ENCODE measurements around the gene LLGL1. TPM values are rescaled to one million over a fixed set of nuclear protein-coding genes. Genes with fewer than 3 reads are reported as not detected.
A peak's percentile ranks its signal among the peaks of the same experiment; 100 is the strongest.

LLGL1 gene
- total RNA-seq, 1 donor from 2014 or later = 45.0 TPM

DNA sequence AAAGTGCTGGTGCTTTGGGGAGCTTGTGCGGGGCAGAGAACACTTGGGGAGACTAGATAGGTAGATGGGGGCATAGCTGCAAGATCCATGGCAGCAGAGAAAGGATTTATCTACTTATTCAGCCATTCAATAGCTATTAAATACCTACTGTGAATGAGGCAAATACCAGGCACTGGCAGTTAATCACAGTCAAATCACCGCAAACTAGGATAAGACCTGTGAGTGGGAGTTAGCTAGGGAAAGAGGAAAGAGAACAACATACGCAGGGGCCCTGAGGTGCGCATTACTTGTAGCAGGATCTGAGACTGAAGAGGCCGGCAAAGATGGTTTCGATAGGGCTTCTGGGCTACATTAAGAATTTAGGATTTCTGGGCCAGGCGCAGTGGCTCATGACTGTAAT lies 45.6 kb upstream of the LLGL1 start:
- Mint-ChIP-seq H3K4me1 (ENCODE audit: unreplicated experiment) (peaks cover 11% of the 10 kb centered on the region), H3K36me3 (ENCODE audit: unreplicated experiment) (peaks cover under 1% of the 10 kb centered on the region), H3K4me3 (ENCODE audit: unreplicated experiment) (no peak overlapping the region), H3K27ac (ENCODE audit: unreplicated experiment) (no peak overlapping the region), H3K27me3 (ENCODE audit: unreplicated experiment) (no peaks in the 10 kb centered on the region), H3K9me3 (ENCODE audit: unreplicated experiment) (no peaks in the 10 kb centered on the region)
- no peak for TF ChIP-seq CTCF (IDR thresholded peaks at IDR 0.05)
- DNase-seq (ENCODE audit: extremely low spot score, unreplicated experiment) = no peak

DNA sequence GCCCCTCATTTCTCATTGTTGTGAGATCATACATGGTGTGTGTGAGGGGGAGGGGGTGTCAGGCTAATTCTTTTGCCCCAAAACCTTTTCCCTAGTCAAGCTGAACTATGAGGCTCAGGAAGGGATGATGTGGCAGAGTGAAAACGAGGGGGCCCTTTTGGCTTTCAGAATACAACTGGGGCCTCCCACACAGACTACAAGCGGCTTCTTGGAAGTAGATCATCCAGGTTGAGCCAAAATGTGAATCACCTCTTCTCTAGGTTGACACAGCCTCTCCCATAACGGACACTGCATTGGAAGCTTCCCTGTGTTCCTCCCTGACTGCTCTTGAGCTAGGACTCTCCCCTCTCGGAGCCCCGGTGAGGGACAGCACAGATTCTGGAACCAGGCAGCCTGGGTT lies 44.1 kb upstream of the LLGL1 start:
- Mint-ChIP-seq H3K27me3 (ENCODE audit: unreplicated experiment) (no peaks in the 10 kb centered on the region), H3K36me3 (ENCODE audit: unreplicated experiment) (peaks cover 2% of the 10 kb centered on the region), H3K9me3 (ENCODE audit: unreplicated experiment) (no peaks in the 10 kb centered on the region), H3K27ac (ENCODE audit: unreplicated experiment) (no peak overlapping the region), H3K4me1 (ENCODE audit: unreplicated experiment) (peaks cover 26% of the 10 kb centered on the region), H3K4me3 (ENCODE audit: unreplicated experiment) (no peak overlapping the region)
- DNase-seq (ENCODE audit: extremely low spot score, unreplicated experiment) = no peak
- TF ChIP-seq CTCF (IDR thresholded peaks at IDR 0.05) = no peak

DNA sequence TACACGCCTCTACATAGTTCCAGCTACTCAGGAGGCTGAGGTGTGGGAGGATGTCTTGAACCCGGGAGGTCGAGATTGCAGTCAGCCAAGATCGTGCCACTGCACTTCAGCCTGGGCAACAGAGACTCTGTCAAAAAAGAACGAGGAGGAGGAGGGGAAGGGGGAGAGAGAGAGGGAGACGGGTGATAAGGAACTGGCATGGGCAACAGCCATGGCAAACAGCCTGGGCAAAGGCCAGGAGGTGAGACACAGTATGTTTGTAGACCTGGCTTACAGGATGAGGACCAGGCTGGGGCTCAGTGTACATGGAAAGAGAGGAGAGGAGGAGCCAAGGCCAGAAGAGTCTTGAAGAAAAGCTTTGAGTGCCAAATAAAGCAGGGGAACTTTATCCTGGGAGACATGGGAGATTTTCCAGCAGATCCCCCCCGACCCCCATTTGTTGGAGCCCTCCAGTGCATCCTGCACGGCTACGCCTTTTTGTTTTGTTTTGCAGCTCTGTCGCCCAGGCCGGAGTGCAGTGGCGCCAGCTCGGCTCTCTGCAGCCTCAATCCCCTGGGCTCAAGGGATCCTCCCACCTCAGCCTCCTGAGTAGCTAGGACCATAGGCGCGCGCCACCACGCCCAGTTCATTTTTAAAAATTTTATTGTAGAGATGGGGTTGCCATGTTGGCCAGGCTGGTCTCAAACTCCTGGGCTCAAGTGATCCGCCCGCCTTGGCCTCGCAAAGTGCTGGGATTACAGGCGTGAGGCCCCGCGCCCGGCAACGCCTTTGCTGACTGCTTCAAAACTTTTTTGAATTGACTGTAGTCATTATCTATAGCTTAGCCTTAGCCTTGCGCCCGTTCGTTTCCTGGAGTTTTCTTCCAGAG lies 43.1 kb upstream of the LLGL1 start:
- Mint-ChIP-seq H3K4me3 (ENCODE audit: unreplicated experiment) (peak overlapping the region; percentile 89), H3K4me1 (ENCODE audit: unreplicated experiment) (peaks cover 36% of the 10 kb centered on the region), H3K27ac (ENCODE audit: unreplicated experiment) (peak overlapping the region; percentile 99), H3K27me3 (ENCODE audit: unreplicated experiment) (no peaks in the 10 kb centered on the region), H3K9me3 (ENCODE audit: unreplicated experiment) (no peaks in the 10 kb centered on the region), H3K36me3 (ENCODE audit: unreplicated experiment) (peaks cover 2% of the 10 kb centered on the region)
- no peak for TF ChIP-seq CTCF (IDR thresholded peaks at IDR 0.05)
- no peak for DNase-seq (ENCODE audit: extremely low spot score, unreplicated experiment)

DNA sequence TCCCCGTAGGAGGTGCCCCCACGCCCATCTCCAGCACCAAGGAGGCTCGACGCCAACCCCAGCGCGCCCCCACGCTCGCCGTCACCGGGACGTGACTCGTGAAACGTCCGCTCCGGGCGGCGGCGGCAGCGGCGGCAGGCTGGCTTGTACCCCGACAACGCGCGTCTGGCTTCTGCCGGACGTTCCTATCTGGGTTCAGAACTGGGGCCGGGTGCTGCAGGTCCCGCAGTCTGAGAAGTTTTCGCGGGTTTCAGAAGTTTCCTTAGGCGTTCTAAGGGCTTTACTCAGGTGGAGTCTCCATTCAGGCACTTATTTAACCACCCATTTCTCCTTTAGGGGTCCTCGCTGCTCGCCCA lies 42.5 kb upstream of the LLGL1 start:
- peaks cover 42% of the 10 kb centered on the region for H3K4me1 Mint-ChIP-seq (ENCODE audit: unreplicated experiment)
- H3K27ac Mint-ChIP-seq (ENCODE audit: unreplicated experiment) = peak overlapping the region; percentile 99
- no peaks in the 10 kb centered on the region for H3K27me3 Mint-ChIP-seq (ENCODE audit: unreplicated experiment)
- H3K4me3 Mint-ChIP-seq (ENCODE audit: unreplicated experiment) = peak overlapping the region; percentile 89
- no peaks in the 10 kb centered on the region for H3K9me3 Mint-ChIP-seq (ENCODE audit: unreplicated experiment)
- DNase-seq (ENCODE audit: extremely low spot score, unreplicated experiment) = peak; percentile 95
- no peak for TF ChIP-seq CTCF (IDR thresholded peaks at IDR 0.05)
- H3K36me3 Mint-ChIP-seq (ENCODE audit: unreplicated experiment) = peaks cover 7% of the 10 kb centered on the region

GRCh38 chr17:18183334-18184142 lies 41.9 kb upstream of the LLGL1 start, which contains the start of gene ALKBH5:
TSS of gene ALKBH5 (plus strand) at chr17:18183828. CDS start at chr17:18184244, 416 bp downstream.
- peak; percentile 99 for DNase-seq (ENCODE audit: extremely low spot score, unreplicated experiment)
- peak within 1 kb of the TSS; percentile 89 for H3K4me3 Mint-ChIP-seq (ENCODE audit: unreplicated experiment)
- H3K27me3 Mint-ChIP-seq (ENCODE audit: unreplicated experiment) = no peaks in the 10 kb centered on the region
- no peaks in the 10 kb centered on the region for H3K9me3 Mint-ChIP-seq (ENCODE audit: unreplicated experiment)
- peak; percentile 46 for TF ChIP-seq CTCF (IDR thresholded peaks at IDR 0.05)
- peaks cover 12% of the 10 kb centered on the region for H3K36me3 Mint-ChIP-seq (ENCODE audit: unreplicated experiment)
- peak within 1 kb of the TSS; percentile 99 for H3K27ac Mint-ChIP-seq (ENCODE audit: unreplicated experiment)
- peaks cover 48% of the 10 kb centered on the region for H3K4me1 Mint-ChIP-seq (ENCODE audit: unreplicated experiment)
